Measurements from ENCODE around the gene RXRG.

RXRG gene

DNA sequence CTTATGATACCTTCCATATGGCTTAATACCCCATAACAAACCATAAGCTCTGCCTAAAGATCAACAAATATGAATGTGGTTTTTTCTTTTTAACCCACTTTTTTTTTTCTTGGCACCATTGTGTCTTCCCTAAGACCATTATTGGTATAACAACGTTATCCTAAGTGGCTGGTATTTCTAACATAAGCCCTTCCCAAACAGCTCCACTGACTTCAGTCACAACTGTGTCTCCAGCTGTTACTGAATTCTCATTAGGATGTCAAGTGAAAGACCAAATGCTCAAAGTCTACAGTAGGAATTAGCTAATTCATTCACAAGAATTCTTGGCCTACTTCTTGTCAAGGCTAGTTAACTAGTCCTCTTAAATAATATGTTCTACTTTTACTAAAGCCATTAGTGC is 4.2 kb upstream of the RXRG start:
- no peak for DNase-seq (ENCODE audit: low read depth)

DNA sequence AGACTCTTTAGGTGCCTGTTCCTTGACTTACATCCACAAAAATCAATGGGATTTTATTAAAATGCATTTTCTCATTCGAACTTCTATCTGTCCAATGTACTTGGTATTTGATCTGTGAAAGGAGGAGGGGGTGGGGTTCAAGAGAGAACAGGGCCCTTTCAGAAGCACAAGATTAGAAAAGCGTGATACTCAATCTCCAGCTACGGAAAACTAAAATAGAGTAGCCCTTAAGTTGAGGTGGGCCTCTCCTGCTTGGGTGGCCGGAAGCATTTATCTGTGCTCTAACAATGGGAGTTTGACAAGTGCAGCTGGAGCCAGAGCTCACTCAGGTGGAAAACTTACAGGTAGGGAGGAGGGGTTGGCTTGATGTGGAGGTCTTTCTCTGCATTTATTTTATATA is 462 bp upstream of the RXRG start:
- DNase-seq (ENCODE audit: low read depth) = no peak

DNA sequence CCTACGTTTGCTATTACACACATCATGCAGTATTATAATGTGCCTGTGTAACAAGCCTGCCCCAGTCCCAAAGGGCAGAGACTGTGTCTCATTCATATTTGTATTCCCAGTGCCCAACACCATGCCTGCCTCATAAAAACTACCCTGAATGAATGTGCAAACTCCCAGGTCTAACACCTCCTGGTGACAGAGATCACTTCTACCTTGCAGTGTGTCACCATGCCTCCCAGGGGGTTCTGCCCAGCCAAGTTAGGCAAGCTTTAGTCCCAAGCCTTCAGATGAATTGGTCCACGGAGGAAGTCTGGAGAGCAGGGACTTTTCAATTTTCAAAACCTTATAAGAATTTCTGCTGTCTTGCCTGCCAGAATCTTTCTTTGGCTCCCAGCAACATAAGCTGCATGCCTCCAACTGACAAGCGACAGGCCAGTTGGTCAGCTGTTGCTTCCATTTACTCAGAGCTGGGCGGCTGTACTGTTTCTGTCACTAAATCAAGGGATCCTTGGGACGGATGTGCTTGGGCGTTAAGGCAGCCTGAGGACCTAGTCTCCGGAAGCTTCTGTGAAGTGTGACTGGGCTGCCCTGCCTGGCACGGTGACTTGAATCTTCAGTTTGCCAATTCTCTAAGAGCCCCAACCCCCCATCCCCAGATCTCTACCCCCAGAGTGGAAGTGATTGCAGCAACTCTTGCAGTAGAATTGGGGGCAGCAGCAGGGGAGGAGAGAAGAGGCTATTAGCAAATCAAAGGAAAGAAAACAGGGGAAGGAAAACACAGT is 1.2 kb downstream of the RXRG start:
- DNase-seq (ENCODE audit: low read depth) = no peak

DNA sequence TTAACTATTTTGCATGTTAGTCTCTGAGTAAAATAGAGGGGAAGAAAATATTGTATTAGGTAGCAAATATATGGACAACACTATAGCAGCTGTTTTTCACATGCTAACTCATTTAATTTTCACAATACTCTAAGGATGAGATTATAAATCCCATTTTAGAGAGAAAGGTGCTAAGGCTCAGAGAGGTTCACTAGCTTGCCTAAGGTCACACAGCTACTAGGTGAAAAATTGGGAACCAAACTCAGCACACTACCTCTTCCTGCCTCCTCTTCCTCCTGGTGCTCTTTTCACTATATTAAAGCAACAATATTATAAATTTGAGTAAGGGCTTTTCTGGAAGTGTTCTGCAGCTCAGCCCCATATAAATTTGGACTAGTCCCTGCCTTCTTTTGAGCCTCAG is 2.3 kb downstream of the RXRG start:
- DNase-seq (ENCODE audit: low read depth) = no peak

DNA sequence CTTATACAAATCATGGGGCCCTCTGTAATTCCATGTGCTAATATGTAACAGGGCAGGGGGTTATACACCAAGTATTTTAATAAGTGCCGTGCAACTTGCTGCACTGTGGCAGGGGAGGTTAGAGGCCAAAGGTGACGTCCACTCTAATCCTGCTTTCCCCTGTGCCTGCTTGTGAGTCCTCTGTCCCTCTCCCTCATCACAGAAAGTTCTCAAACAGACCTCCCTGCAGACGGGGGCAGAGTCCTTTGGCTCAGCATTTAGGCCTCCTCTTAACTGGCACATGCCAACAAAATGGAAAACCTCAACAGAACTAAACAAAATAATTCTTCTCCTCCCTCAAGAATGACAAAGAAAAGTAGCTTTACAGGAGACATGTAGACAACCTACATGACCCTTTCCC is 2.9 kb downstream of the RXRG start:
- DNase-seq (ENCODE audit: low read depth) = no peak

DNA sequence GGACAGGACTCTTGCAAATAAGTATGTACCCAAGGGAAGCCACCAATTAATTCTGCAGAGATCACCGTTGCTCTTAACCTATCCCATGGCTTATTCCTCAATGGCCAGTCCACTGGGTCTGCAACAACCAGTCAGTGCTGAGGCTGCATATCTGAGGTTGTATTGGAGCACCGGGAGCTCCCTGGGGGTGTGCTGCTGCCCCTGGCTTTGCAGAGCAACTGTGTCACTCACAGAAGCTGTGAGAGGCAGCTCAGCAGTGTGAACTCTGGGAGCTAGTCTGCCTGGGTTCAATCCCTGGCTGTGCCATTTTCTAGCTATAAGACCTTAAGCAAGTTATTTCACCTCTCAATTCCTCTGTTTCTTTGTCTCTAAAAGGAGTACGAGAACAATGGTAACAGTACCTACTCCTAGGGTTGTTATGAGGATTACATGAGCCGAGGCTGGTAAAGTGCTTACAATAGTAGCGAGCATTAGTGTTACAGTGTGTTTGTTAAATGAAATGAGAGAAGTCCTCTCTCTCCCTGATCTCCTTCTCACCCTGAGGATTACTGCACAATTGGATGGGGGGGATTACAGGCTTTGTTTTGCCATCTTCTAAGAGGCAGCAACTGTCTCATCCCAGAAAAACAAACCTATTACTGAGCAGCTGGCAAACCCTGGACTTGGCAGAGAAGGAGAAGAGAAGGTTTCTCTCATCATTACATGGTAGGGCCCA is 3.6 kb downstream of the RXRG start:
- no peak for DNase-seq (ENCODE audit: low read depth)

DNA sequence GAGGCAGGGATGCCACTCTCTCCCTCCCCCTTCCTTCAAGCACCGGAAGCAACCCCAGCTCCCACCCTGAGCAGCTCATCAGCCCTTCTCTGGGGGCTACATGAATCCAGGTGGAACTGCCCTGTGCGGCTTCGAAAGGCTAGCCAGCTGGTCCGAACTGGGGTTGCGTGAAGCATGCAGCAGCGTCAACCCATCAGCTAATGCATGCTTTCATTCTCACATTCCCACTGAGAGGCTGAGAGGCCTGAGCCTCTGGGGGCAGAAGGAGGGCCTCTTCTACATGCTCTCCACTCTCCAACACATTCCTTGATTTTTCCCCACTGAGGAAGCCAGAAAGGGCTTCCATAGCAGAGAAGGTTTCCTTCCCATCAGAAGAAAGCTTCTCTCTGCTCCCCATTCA is 5.6 kb downstream of the RXRG start:
- no peak for DNase-seq (ENCODE audit: low read depth)

DNA sequence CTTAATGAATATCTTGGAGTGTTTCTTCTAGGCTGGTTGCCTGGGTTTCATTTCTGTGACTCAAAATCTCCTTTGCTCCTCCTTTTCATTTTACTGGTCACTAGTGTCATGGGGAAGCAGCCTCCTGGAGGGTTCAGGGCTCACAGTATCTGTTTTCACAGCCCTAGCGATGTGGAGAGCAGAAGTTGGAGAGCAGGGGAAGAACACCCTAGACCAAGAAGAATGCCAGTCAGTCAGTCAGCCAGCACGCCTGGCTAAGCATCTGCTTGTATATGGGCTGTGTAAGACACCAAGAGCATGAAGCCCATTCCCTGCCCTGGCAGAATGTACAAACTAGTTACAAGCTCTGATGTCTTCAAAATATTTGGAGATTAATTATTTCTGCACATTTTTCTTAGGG is 7.9 kb downstream of the RXRG start:
- no peak for DNase-seq (ENCODE audit: low read depth)

DNA sequence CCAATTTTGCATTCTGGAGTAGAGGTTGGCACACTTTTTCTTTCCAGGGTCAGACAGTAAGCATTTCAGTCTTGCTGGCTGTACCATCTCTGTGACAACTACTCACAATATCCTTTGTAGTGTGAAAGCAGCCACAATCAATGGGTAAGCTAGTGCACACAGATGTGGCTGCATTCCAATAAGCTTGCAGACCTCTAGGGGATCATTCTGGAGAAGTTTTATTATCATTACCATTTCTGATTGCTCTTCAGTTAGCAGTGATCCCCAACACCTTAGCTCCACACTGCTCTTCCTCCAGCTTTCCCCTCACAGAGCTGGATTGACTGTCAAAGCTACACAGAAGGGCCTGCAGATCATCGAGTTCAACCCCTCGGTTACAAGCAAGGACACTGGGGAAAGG is 9.1 kb downstream of the RXRG start:
- no peak for DNase-seq (ENCODE audit: low read depth)

DNA sequence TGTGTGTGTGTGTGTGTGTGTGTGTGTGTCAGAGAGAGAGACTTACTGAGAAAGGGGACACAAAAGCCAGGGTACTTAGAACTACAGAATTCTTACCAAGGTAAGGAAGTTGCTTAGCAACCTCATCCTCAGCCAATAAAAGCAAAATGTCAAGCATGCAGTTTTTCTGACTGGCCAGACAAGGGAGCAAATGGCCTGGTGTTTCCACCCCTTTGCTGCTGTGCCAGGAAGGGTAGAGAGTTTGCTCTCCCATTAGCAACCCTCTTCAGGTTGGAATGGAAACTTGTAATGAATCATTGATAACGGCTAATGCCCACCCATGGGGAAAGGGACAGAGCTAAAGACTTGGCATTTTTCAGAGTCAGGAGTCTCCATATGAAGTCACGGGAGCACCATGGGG is 10.6 kb downstream of the RXRG start:
- no peak for DNase-seq (ENCODE audit: low read depth)

DNA sequence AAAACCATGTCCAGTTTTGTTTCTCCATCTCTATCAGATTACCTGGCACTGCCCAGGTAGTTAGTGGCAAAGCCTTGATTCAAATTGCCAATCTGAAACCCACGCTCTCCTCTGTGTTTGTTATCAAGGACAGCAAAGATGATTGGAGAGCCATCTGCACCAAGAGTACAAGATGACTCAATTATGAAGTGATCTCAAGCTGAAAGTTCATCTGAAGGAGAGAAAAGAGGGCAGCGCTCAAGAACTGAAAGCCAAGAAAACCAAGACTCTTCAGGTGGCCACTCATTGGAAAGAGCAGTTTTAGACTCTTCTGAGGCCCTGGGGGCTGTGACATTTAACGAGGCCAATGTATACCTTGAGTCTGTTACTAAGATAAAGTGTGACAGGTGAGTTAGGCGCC is 13.8 kb downstream of the RXRG start:
- no peak for DNase-seq (ENCODE audit: low read depth)

DNA sequence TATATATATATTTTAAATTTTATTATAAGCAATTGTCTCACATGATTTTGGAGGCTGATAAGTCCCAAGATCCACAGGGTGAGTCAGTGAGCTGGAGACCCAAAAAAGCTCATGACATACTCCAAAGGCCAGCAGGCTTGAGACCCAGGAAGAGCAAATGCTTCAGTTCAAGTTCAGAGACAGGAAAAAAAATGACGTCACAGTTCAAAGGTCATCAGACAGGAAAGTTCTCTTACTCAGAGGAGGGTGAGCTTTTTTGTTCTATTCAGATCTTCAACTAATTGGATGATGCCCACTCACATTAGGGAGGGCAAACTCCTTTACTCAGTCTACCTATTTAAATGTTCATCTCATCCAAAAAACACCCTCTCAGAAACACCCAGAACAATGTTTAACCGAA is 18.2 kb downstream of the RXRG start:
- no peak for DNase-seq (ENCODE audit: low read depth)

DNA sequence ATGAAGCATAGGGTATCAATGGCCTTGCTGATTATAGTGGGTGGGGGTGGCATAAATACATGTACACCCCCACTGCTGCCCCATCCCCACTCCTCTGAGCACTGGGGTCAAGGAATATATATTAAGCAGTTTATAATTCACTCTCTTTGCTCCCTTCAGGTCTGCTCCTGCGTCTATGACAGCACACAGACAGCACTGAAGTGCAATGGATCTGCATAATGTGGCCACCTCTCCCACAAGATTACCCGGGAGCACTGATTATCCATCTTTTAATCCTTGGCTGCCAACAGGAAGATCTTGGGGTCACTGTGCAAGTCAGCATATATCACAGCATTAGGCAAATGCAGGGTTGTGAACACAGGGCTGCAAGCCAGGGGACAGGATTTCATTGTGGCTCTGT is 19.3 kb downstream of the RXRG start:
- no peak for DNase-seq (ENCODE audit: low read depth)

DNA sequence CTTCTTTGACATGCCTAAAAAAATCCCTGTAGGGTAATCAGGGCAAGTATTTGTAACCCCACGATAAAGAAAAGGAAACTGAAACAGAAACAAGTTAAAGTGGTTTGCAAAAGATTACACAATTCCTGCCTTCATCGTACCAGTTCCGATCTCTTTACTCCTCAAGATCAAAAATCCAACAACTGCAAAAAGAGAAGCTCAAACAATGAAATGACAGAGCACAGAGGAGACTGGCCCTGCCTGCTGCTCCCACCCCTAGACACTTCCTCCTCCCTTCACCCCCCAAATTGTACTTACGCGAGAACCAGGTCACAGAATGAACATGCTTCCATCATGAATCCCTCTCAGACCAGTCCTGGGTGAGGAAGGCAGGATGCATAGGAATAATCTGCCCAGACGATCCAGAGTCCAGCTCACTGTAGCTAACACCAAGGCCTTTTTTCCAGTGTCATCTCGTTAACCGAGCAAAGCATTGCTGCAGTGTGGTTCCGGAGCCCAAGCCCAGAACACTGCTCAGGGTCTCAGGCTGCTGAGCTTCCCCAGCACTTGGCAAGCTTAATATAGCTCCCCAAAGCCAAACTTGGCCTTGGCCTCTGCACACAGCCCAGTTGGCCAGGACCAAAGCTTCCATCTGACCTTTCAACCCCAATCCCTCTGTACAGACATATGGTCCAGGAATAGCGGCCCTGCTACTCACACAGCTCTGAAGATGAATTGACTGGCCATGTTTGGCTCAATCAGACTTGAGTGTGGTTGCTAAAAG is 20.3 kb downstream of the RXRG start:
- no peak for DNase-seq (ENCODE audit: low read depth)

DNA sequence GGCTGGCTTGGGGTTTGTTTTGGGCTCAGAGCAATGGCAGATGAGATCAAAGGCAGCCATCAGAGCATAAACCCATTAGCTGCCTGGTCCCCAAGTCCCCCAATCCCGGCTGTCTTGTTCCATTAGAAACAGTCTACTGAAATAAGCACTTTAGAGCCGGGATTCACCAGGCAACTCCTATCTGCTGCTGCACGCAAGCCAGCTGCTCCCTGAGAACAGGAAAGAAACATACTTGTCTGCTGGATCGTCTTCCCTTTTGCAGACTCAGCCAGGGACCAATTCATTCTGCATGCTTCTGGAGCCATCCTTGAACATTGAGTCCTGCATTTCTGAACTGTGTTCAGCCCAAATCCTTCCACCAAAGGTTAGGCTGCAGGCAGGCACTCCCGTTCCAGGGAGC is 21.8 kb downstream of the RXRG start:
- no peak for DNase-seq (ENCODE audit: low read depth)

DNA sequence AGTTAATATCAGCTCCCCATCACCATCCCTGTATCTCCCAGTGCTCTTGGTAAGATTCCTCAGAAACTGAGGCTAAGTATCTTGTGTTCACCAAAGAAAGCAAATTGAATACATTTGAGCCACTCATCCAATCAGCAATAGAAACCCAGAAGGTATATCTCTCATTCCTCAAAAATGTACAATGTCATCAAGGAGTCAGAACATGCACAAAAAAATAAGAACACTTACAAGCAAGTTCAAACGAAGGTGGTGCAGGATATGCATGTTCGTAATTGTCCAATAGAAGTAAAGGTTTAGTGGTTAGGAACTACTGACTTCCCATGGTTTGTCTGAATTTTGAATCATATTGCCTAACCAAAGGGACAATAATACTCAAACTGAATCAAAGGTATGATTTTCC is 24.3 kb downstream of the RXRG start:
- no peak for DNase-seq (ENCODE audit: low read depth)

DNA sequence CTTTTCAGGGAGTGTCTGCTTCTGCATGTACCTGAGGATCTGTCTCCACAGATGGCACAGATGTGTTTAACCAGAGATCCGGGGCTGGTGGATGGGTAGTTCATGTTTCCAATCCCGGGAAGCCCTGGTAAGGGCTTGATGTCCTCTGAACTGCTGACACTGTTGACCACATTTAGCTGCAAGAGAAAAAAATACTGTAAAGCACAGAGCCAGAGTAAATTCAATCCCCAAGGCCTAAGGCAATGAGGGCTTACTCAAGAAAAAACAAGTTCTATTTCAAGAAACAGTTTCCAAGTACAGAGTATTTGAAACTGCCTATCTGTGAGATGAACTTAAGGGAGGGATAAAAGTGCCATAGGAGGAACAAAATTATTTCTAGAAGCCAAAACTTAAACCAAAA is 25.1 kb downstream of the RXRG start:
- DNase-seq (ENCODE audit: low read depth) = no peak

DNA sequence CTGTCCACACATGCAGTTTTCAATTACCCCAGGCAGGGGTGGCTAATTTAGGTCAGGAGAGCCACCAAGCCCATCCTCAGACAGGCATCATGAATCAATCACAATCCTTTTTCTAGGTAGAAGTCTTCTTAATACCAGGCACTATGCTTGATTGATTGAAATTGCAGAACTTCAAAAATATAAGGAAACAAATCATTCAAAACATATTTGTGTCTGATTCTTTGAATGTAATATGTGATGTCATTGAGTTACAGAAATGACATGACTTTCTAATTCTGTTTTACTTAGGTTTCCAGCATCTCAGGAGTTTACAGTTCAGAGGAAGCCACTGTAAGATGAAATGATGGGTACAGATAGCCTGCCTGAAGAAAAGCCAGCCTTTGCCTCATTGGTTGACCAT is 26.7 kb downstream of the RXRG start:
- no peak for DNase-seq (ENCODE audit: low read depth)

DNA sequence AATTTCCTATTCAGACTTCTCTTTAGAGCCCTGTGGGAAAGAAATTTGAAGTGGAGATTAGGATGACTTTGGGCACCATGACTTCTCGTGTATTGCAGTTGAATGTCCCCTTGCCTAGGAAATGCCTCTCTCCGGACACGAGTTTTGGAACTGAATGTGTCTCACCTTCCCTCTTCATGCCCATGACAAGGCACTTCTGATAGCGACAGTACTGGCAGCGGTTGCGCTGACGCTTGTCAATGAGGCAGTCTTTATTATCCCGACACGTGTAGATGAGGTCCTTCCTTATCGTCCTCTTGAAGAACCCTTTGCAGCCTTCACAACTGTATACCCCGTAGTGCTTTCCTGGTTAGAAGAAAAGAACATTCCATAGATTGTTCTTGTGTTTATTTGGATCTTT is 28.1 kb downstream of the RXRG start:
- no peak for DNase-seq (ENCODE audit: low read depth)

DNA sequence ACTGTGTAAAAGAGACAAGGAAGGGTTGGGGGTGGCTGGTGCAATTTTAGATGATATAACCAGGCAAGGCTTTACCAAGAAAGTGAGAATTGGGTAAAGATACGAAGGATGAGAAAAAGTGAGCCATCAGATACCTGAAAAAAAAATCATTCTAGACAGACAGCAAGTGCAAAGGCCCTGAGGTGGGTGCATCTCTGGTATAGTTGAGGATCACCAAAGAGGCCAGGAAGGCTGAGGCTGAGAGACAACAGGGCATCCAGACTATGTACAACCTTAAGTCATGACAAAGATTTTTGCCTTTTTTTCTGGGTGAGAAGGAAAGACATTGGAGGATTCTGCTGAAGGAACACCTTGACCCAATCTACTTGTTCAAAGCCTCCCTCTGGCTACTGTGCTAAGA is 29.9 kb downstream of the RXRG start:
- DNase-seq (ENCODE audit: low read depth) = no peak

DNA sequence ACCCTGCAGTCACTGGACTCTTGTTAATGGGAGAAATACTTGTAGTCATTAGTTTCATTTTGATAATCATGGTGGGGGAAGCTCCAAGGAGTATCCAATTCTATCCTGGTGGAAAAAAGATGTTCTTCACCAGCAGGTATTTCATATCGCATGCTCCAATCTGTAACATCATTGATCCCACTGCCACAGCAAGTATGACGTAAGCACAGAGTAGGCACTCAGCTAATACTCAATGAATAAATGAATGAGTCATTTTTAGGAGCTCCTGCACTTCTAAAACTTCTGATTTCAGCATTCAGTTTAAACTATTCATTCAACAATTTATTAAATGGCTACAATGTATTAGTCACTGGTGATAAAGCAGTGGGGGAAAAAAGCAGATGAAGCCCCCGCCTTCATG is 30.3 kb downstream of the RXRG start:
- no peak for DNase-seq (ENCODE audit: low read depth)

DNA sequence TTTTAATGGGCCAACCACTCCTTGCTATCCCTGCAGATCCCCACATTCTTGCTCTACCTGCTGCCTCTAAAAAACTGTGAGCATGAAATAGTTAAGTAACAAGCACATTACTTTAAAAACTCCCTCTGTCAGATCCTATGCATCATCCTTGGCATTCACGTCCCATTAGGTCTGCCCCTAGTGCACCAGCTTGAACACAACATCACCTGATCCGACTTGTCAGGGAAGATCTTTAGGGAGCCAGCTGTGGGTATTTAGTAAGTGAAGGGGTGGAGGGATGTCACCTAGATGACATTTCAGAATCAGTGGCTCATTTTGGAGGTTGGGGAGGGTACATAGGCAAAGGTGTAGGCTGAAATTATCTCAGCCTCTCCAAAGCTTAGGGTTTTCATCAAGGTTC is 33.5 kb downstream of the RXRG start:
- DNase-seq (ENCODE audit: low read depth) = no peak

DNA sequence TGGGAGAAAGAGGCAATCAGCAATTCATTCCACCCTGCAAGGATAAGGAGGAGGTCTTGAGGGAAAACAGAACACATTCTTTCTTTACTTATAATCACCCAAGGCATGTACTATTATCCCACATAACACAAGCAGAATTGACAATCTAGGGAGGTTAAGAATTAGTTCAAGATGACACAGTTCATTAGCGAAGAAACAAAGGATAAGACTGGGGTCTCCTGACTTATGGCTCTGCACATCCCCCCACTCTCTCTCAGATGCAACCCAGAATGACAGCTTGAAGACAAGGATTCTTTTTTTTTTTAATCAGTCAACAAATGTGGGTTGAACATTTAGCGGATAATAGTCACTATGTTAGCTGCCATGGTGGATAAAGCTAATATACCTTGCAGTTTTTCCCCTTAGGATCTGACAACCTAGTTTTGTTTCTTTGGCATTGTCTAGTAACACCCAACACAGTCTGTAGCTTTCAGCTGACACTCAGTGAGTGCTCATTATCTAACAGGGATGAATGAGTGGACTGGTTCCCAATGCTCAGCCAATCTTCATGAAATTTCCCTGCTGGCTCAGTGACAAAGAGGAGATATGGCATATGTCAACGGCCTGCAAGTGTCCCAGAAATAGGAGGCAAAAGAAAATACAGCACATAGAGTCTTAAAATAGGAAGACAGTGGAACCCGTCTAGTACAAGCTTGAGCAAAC is 35.1 kb downstream of the RXRG start:
- DNase-seq (ENCODE audit: low read depth) = no peak
